GM18520 (cell line): ENCODE results near the gene PATL2.
"Not testable (repeated sequence)": the region's sequence is repeated elsewhere in the genome, so short reads cannot be mapped to it uniquely, and the experiment has no call there.

Experiments
- ATAC-seq: cut with Tn5 transposase; IDR thresholded peaks from one replicate; pipeline ENCODE4 v1.9.1; 2021; ENCODE audit not compliant: unreplicated experiment

Gene PATL2

DNA sequence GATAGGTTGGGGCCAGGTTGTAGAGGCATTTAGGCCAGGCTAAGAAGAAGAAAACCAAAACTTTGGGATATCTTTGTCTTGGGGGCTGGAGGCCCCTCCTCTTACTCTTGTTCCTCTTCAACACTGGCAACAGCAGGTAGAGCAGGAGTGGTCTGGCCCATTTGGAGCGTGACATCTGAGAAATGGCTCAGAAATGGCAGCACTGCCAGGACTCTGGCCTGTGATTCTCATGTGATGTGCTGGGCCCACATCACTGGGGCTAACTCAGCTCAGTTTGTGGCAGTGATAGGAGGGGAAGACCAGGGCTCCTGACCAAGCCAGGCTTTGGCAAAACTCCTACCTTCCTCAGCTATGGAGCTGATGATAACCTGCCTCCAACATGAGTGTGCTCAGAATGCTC is 18.5 kb downstream of the PATL2 start:
- no peak for ATAC-seq

DNA sequence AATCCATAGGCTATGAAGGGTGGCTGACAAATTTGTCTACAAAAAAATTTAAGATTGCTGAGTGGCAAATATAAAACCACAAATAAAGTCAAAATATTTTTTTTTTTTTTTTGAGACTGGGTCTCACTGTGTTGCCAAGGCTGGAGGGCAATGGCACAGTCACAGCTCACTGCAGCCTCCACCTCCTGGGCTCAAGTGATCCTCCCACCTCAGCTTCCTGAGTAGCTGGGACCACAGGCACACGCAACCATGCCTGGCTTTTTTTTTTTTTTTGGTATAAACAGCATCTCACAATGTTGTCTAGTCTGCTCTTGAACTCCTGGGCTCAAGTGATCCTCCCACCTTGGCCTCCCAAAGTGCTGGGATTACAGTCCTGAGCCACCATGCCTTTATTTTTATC is 20.9 kb downstream of the PATL2 start:
- not testable (repeated sequence) for ATAC-seq

- not testable (repeated sequence) for ATAC-seq
Measured at GRCh38 chr15:44689318-44689717, 21.8 kb downstream of the PATL2 start.

DNA sequence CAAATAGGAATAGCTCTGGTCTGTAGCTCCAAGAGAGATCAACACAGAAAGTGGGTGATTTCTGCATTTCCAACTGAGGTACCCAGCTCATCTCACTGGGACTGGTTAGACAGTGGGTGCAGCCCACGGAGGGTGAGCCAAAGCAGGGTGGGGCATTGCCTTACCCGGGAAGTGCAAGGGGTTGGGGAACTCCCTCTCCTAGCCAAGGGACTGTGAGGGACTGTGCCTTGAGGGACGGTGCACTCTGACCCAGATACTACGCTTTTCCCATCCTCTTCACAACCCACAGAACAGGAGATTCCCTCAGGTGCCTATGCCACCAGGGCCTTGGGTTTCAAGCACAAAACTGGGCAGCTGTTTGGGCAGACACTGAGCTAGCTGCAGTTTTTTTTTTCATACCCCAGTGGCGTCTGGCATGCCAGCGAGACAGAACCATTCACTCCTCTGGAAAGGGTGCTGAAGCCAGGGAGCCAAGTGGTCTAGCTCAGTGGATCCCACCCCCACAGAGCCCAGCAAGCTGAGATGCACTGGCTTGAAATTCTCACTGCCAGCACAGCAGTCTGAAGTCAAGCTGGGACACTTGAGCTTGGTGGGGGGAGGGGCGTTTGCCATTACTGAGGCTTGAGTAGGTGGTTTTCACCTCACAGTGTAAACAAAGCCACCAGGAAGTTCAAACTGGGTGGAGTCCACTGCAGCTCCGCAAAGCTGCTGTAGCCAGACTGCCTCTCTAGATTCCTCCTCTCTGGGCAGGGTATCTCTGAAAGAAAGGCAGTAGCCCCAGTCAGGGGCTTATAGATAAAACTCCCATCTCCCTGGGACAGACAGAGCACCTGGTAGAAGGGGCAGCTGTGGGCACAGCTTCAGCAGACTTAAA is 28.1 kb downstream of the PATL2 start:
- not testable (repeated sequence) for ATAC-seq

GRCh38 chr15:44682211-44682610 is 28.9 kb downstream of the PATL2 start:
- no peak for ATAC-seq

GRCh38 chr15:44676676-44677075 is 34.4 kb downstream of the PATL2 start:
- ATAC-seq, result no peak

GRCh38 chr15:44675911-44676310 is 35.2 kb downstream of the PATL2 start:
- no peak for ATAC-seq

DNA sequence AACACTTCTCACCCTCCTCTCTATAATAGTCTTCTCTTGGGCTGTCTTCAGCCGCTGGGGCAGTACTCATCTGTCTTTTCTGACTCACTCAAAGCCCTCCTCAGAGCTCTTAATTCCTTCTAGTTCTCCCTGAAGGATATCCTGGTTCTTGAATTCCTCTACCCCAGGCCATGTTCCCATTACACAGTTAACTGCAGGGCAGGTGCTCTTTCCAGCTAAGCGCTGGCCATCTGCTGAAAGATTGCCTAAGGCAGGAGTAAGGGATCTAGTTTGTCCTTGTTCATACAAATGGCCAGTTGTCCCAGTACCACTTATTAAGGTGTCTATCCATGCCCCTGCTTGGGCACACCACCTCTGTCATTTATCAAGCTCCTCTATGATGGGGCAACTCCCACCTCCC is 37.5 kb downstream of the PATL2 start:
- ATAC-seq, result no peak

GRCh38 chr15:44670087-44670950 is 40.8 kb downstream of the PATL2 start:
- no peak for ATAC-seq

GRCh38 chr15:44668921-44669320 is 42.2 kb downstream of the PATL2 start:
- ATAC-seq, result no peak

GRCh38 chr15:44667039-44667360 is 44.1 kb downstream of the PATL2 start:
- no peak for ATAC-seq

GRCh38 chr15:44666210-44667038 is 44.7 kb downstream of the PATL2 start:
- ATAC-seq, result no peak

GRCh38 chr15:44663410-44664308 is 47.5 kb downstream of the PATL2 start, which contains the start of gene SPG11:
SPG11 (minus strand) TSS chr15:44663662; CDS start chr15:44663647, 15 bp downstream.
- peak; percentile 65 for ATAC-seq

- ATAC-seq, result peak; percentile 28
Measured at GRCh38 chr15:44662478-44663409, 48.4 kb downstream of the PATL2 start.

DNA sequence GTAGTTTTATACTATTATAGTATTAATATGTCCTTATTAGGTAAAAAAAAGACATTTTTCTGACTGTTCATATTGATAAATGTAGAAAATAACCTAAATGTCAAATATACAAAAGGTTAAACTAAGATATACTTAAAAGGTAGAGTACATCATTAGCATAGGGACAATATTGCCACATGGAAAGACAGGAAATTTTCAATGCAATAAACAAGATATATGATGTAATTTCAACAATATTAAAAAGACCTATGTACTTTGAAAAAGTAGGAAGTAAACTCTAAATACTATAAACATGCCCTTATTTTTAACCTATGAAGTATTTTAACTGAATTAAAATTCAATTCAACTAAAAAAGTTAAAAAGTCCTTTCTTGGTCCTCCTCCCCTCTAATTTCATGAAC is 49.5 kb downstream of the PATL2 start:
- no peak for ATAC-seq

- ATAC-seq, result no peak
Measured at GRCh38 chr15:44659056-44659455, 52.1 kb downstream of the PATL2 start.

- ATAC-seq, result no peak
Measured at GRCh38 chr15:44657378-44657777, 53.7 kb downstream of the PATL2 start.

DNA sequence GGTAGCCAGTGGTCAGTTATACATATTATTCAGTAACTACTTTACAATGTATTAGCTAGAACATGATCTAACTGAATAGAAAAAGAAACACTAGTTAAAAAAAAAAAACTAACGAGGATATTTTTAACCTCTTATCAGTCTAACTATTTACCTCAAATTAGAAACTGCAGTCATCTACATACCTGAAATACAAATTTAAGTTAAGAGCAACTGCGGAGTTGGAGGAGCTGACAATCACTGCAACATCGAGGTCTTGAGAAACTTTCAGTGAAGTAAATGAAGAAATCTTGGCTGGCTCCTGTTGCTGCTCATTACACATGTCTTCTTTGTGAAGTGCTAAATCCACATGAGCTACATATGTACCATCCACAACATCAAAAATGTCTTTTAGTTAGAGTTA is 54.2 kb downstream of the PATL2 start:
- no peak for ATAC-seq

- no peak for ATAC-seq
Measured at GRCh38 chr15:44656298-44656697, 54.8 kb downstream of the PATL2 start.
